Activated CD8-positive, alpha-beta T cell treated with anti-CD3 and anti-CD28 coated beads for 36 hours (primary cell): Measurements from ENCODE around the gene MTCL1. TPM values are rescaled to one million over a fixed set of nuclear protein-coding genes. Genes with fewer than 3 reads are reported as not detected.

Experiments
- ATAC-seq: fragments of 200-7000 bp; cut with Tn5 transposase; one replicate; pipeline ENCODE4 v1.10.0; 2021; ENCODE audit warnings: mild to moderate bottlenecking, moderate library complexity
- CTCF ChIA-PET: fragments of 350-600 bp; sonication (Branson Sonifier 250); formaldehyde crosslinking; loops from one replicate; lab custom pipeline; 2021; ENCODE audit warnings: antibody characterized with exemption; lab: Charles Lee
- POLR2A ChIA-PET: fragments of 350-600 bp; sonication (Branson Sonifier 250); formaldehyde crosslinking; loops from one replicate; lab custom pipeline; 2021; ENCODE audit warnings: antibody characterized with exemption; lab: Charles Lee
- DNase-seq: peaks from one replicate; pipeline ENCODE4 v3.0.0-alpha.2; 2020
- H3K27ac Mint-ChIP-seq: one replicate; pipeline ENCODE4 v1.8.0; 2021; ENCODE audit warnings: mild to moderate bottlenecking, mixed read lengths
- H3K27me3 Mint-ChIP-seq: one replicate; pipeline ENCODE4 v1.8.0; 2021; ENCODE audit warnings: mixed read lengths
- H3K36me3 Mint-ChIP-seq: one replicate; pipeline ENCODE4 v1.8.0; 2021; ENCODE audit warnings: low read depth, mixed read lengths
- H3K4me1 Mint-ChIP-seq: one replicate; pipeline ENCODE4 v1.8.0; 2021; ENCODE audit warnings: low read depth, mixed read lengths
- H3K4me3 Mint-ChIP-seq: one replicate; pipeline ENCODE4 v1.8.0; 2021; ENCODE audit warnings: mild to moderate bottlenecking, moderate library complexity, mixed read lengths
- H3K9me3 Mint-ChIP-seq: one replicate; pipeline ENCODE4 v1.8.0; 2021; ENCODE audit warnings: mixed read lengths
- CTCF ChIP-seq: fragments of 200-600 bp; IDR thresholded peaks from one replicate; pipeline ENCODE4 v1.8.0; 2022; ENCODE audit warnings: antibody characterized with exemption, mild to moderate bottlenecking
- intact Hi-C: fragments of 100-400 bp; cut with micrococcal nuclease; formaldehyde crosslinking; loops from one replicate; pipeline ENCODE4 v1.10.0; 2022
- total RNA-seq, 2 experiments: library from RNA; stranded (reverse); gene quantifications; one replicate each; pipeline ENCODE4 v1.2.3, GENCODE V29; 2021

The MTCL1 gene
- total RNA-seq, 2 experiments from 2014 or later = 0.25 to 0.52 TPM

DNA sequence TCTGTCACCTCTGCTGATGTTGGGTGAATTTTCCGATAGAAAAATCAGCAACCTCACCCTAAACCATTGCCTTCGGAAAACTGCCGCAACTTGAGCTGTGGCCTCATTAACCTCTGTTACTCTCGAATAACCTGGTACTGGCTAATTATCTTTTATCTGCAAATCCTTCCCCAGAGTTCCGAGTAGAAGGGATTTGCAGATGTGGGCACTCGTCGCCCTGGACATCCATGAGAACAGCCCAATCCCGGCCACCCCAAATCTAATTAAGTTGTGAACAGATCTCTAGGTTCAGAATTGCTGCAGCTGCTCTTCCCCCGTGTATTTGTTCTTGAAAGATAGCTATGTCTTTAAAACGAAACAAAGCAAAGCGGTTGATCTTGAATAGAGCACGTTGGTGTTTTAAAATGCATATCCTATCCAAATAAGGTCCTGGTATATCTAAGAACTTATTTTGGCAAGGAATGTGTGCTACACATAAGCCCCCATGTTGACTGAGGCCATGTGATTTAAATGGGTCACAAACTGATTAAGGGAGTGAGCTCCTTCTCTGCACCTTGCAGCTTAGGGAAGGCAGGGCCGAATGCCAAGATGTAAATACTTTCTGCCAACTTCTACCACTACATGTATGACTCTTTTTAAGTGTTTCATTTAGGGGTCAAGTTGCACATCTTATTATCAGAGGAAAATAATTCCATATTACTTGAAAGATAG lies 88.2 kb downstream of the MTCL1 start:
- POLR2A ChIA-PET = no interaction called here

DNA sequence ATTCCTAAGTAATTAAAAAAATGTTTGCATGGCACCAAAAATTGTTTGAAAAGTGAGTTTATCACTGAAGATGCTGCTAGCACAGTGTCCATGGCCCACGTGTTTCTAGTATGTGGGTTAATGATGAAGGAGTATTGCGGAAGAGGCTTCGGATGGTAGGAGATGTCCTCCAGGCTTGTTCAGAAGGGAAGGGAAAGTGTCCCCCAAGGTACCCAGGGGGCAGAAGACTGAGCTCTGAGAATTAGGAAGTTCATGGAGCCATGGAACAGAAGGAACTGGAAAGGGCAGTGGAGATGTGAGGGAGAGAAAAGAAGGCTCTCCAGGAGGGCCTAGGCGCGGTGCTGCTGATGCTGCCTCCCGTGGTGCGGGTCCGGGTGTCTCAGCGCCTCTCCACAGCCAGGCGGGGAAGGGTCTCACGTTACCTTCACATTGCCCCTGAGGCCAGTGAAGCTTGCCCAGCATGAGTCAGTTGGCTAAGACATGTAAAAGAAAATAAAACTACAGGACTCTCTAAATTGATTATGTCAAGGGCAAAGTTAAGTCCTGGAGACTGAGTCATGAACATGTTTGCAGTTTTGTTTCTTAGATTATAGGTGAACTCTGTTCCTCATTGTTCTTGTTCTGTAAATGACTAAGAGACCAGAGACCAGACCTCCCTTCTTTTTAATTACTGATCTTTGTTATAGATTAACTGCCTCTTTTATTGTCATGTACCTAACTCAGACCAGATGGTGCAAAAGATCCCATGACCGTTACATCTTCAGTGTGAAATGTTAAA lies 89.0 kb downstream of the MTCL1 start:
- H3K27ac Mint-ChIP-seq = no peak overlapping the region
- no peak for ATAC-seq
- H3K27me3 Mint-ChIP-seq = no peaks in the 10 kb centered on the region
- ChIA-PET POLR2A (no interaction called here), CTCF (interaction anchor here (1.7 kb wide), 1 partner anchor 13 kb away, joined by 4 read pairs; no protein-coding TSS in a partner anchor)
- no peak for TF ChIP-seq CTCF
- intact Hi-C loops = no loop called here
- H3K9me3 Mint-ChIP-seq = no peaks in the 10 kb centered on the region
- peaks cover 6% of the 10 kb centered on the region for H3K4me1 Mint-ChIP-seq
- H3K36me3 Mint-ChIP-seq = no peaks in the 10 kb centered on the region
- DNase-seq = no peak
- H3K4me3 Mint-ChIP-seq = no peak overlapping the region

More for the DNA sequence above, 88.2 kb downstream of the MTCL1 start:
- ATAC-seq = no peak
- DNase-seq = no peak
- Mint-ChIP-seq H3K27me3 (no peaks in the 10 kb centered on the region), H3K36me3 (no peaks in the 10 kb centered on the region), H3K9me3 (no peaks in the 10 kb centered on the region), H3K27ac (no peak overlapping the region), H3K4me3 (no peak overlapping the region), H3K4me1 (peaks cover 6% of the 10 kb centered on the region)
- intact Hi-C loops = no loop called here
- CTCF ChIA-PET = no interaction called here
- TF ChIP-seq CTCF = no peak

GRCh38 chr18:8794934-8795280 lies 89.6 kb downstream of the MTCL1 start:
- POLR2A ChIA-PET = no interaction called here
- no peaks in the 10 kb centered on the region for H3K27me3 Mint-ChIP-seq
- DNase-seq = no peak

DNA sequence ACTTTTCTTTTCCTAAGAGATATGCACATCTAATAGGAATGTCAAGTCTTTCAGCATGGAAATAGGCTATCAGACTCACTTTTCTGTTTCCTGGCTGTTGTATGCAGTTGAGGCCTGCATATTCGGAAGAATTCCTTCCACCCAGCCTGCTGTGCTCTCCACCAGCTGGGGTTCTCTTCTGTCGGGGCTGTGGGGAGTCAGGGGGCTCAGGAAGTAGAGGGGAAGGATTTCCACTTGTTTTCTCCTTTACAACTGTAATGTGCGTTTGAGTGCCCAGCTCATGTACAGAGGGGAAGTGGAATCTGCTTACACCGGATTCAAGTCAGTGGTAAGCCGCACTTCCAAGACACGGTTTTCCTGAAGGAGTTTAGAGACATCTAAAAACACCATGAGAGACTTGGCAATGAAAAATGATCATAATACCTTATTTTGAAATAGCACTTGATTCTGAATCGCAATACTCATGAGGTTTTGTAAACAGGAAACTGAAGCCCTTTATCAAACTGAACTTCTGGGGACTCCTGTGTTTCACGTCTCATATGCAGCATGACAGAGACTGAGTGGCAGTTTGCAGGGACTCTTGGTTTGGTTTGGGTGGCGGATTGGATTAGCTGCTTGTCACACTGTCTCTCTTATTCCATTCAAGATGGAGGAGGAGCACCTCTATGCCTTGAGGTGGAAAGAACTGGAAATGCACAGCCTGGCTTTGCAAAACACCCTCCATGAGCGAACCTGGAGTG lies 90.4 kb downstream of the MTCL1 start:
- POLR2A ChIA-PET = no interaction called here
- intact Hi-C loops = no loop called here
- no peaks in the 10 kb centered on the region for H3K36me3 Mint-ChIP-seq

More at GRCh38 chr18:8794934-8795280, 89.6 kb downstream of the MTCL1 start:
- no peak for ATAC-seq
- H3K4me1 Mint-ChIP-seq = peaks cover 6% of the 10 kb centered on the region
- no peaks in the 10 kb centered on the region for H3K9me3 Mint-ChIP-seq
- CTCF ChIA-PET = interaction anchor here (1.7 kb wide), 1 partner anchor 12 kb away, joined by 4 read pairs; no protein-coding TSS in a partner anchor
- no peaks in the 10 kb centered on the region for H3K36me3 Mint-ChIP-seq
- no peak overlapping the region for H3K4me3 Mint-ChIP-seq
- H3K27ac Mint-ChIP-seq = no peak overlapping the region
- intact Hi-C loops = no loop called here
- TF ChIP-seq CTCF = no peak

More for the DNA sequence above, 90.4 kb downstream of the MTCL1 start:
- peaks cover 6% of the 10 kb centered on the region for H3K4me1 Mint-ChIP-seq
- no peak for ATAC-seq
- H3K4me3 Mint-ChIP-seq = no peak overlapping the region
- H3K27me3 Mint-ChIP-seq = no peaks in the 10 kb centered on the region
- H3K9me3 Mint-ChIP-seq = no peaks in the 10 kb centered on the region
- no peak for DNase-seq
- no peak overlapping the region for H3K27ac Mint-ChIP-seq
- CTCF ChIA-PET = interaction anchor here (1.7 kb wide), 1 partner anchor 11 kb away, joined by 4 read pairs; no protein-coding TSS in a partner anchor
- no peak for TF ChIP-seq CTCF
